Stimulated activated CD4-positive, alpha-beta T cell treated with anti-CD3 and anti-CD28 coated beads, Interleukin-12 subunit alpha, Interleukin-12 subunit beta, amount 100 ng/mL, for 48 hours (primary cell): ENCODE measurements around the gene TBC1D12.

Experiments used
- DNase-seq, 3 donors: peaks; one replicate each; pipeline ENCODE4 v3.0.0-alpha.2; 2020; ENCODE audit warnings: low read depth in 2 of 3, low spot score in 1 of 3

Gene TBC1D12

DNA sequence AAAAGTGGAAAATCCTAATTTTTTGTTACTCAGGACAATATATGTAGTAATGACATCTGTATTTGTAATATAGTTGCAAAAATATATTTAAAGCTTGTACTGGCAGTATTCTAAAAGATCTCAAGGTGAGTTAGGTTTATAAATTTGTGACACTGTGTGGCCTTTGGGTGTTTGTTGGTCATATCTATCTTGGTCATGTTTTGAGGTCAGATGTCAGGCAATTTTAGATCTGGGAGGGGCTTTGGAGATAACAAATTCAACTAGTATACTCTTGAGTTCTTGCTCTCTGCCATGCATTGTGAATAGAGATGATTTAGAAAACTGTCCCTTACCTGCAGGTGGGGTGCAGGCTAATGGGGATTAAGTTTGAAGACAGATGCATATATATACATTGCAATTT is 3.1 kb downstream of the TBC1D12 start:
- DNase-seq: no peak

DNA sequence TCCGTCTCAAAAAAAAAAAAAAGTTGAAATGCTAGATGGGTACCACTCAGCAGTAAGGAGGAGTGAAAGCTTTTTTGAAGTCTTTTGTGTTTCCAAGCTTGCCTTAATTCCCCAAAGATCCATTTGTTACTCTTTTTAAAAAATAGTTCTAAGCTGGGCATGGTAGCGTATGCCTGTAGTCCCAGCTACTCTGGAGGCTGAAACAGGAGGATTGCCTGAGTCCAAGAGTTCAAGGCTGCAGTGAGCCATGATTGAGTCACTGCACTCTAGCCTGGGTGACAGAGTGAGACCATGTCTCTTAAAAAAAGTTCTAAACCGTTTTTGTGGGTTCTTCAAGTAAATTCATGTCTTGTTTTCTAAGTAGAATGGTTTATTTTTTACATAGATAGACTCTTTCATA is 5.3 kb downstream of the TBC1D12 start:
- DNase-seq: no peak

DNA sequence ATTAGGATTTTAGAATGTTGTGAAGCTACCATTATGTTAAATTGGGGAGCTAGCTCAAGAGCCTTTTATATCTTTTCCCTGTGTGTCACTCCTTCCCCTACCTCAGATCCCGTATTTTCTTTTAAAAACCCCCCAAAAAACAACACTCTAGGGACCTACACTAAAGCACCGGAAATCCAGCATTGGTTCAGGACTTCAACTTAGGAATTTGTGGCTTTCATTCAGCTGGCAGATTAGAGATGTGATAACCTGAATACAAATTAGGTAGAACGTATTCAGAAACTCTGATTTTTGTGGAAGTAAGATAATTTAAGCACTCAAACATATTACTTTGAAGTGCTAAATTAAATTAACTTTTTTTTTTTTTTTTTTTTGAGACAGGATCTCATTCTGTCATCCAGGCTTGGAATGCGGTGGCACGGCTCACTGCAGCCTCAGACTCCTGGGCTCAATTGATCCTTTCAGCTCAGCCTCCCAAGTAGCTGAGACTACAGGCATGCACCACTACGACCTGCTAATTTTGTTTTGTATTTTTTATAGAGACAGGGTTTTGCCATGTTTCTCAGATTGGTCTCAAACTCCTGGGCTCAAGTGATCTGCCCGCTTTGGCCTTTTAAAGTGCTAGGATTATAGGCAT is 6.8 kb downstream of the TBC1D12 start:
- no peak for DNase-seq

DNA sequence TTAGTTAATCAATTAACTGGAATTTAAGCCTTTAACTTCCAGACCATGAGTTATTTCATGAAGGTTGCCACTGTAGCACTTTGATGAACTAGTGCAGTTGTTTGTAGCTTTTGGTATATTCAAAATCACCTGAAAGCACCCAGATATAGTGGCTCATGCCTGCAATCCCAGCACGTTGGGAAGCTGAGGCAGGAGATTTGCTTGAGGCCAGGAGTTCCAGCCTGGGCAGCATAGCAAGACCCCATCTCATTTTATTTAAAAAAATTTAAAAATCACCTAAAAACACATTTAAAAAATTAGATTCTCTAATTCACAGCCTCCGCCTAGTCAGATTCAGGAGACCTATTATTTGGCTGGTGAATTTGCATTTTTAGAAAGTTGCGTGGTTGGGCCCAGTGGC is 9.0 kb downstream of the TBC1D12 start:
- no peak for DNase-seq

DNA sequence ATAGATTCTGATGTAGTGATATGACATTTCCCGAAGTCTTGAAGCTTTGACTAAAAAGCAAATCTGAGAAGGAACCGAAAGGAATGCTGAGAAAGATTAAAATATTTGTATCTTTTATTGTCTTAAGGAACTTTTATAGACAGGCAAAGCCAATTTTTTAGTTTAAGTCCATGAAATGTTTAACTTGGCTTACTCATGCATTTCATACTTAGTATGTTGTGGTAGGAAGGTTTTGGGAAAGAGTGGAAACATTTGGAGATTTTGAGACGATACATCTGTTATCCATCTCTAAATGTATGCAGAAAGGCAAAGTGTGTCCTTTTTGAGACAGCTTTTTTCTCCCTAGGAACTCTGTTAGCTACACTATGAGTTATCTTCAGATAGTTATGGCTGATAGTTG is 10.1 kb downstream of the TBC1D12 start:
- DNase-seq: no peak

DNA sequence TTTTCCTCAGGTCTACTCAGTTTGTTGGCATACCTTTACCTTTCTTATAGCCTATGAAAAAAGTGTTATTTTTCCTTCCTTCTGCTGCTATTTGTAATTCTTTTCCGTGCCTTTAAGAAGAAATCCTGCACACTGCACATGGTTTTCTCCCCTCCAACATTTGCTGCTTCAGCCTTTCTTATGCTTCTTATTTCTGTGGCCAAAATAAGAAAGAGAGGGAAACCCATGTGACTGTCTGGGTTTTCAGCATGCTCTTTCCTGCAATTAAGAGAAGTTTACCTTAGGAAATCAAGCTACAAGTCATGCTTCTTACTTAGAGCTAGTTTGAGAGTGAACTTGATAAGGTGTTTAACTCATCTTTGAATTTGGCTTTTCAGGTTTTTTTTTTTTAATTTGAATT is 11.0 kb downstream of the TBC1D12 start:
- DNase-seq: no peak

DNA sequence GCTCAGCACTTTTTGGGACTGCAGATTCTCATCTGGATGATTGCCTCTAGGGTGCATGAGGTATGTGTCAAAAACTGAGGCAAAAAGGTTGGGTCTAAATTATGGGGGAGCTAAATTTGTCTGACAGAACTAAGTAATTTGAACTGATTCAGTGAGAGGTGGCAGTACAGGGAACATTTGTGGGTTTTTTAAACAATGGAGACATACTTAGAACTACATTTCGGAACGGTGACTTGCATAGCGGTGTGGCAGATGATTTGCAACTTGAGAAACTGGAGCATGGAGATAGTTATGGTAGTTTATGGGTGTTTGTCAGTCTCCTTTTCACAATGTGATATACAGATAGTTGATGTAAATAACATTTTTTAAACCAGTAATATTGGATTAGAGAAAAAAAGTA is 14.6 kb downstream of the TBC1D12 start:
- DNase-seq: no peak

DNA sequence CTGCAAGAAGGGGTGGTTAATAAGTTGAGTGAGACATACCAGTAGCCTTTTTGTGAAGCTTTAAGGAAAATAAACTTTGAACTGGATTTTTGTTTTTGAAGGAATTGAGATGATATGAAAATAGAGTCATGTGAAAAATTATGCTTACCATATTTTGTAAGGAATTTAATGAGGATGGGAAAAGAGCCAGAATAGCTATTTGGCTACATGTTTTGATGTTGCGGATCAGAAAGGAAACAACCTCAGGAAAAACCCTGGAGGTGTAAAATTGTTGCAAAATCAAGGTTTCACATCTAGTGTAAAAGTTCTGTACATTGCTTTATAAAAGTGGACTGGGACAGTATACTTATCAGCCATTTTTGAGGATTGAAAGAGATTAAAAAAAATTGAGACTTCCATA is 15.0 kb downstream of the TBC1D12 start:
- DNase-seq: no peak

DNA sequence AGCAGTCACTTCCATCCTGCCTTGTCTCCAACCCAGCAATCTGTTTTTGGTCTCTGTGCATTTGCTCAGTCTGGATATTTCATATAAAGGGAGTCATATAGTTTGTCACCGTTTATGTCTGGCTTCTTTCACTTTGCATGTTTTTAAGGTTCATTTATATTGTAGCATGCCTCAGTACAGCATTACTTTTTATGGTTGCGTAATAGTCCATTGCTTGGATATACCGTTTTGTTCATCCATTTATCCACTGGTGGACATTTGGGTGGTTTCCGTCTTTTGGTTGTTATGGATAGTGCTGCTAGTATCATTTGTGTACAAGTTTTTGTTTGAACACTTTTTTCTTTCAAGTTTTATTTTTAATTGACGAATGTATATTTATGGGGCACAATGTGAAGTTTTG is 18.2 kb downstream of the TBC1D12 start:
- no peak for DNase-seq

DNA sequence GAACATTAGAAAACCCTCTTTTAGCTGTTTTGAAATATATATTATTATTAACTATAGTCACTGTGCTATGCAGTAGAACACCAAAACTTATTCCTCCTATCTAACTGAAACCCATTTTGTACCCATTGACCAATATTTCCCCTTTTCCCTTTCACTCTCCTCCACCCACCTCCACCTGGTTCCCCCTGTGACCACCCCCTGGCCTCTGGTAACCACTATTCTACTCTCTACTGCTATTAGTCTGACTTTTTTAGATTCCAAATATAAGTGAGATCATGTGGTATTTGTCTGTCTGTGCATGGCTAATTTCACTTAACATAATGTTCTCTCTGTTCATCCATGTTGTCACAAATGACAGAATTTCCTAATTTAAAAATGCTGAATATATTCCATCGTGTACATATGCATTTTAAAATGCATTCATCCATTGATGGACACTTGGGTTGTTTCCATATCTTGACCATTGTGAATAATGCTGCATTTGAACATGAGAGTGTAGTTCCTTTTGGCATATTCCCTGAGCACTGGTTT is 18.7 kb downstream of the TBC1D12 start:
- DNase-seq: no peak

DNA sequence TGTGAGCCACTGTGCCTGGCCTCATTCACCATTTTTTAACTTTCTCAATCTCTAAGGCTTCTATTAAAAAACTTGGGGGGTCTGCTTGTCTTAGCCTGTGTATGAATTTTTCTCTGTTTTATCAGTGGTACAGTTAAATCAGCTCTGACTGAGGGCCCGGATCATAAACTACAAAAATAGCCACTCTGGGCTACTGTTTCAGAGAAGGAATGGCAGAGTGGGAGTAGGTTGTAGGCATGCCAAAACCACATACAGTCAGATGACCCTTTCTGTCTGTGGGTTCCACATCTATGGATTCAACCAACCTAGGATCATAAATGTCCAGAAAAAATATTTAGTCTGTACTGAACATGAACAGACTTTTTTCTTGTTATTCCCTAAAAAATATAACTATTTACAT is 21.3 kb downstream of the TBC1D12 start:
- no peak for DNase-seq

DNA sequence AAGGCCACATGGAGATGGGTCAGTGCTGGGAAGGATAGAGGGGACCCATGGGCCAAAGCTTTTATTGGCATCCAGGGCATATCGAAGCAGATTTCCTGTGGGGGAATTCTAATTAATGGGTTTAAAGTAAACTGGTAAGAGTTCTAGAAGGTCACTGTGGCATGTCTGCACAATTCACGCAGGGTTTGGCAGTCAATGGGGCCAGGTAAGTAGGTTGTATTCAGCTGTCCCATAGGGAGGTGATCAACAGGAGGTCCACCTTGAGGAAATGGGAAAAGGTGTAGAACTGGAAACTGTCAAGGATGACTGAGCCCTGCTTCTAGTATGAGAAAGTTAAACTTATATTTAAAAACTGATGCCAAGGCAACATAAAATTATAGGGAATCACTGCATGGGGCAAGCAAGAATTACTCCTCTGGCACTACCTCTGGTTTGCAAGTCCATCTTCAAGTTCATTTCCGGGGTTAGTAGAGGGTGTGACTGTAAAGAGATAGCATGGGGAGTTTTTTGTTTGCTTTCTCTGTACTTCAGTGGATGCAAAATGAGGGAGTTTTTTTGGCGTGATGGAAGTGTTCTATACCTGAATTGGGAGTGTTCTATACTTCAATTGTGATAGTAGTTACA is 22.5 kb downstream of the TBC1D12 start:
- no peak for DNase-seq

DNA sequence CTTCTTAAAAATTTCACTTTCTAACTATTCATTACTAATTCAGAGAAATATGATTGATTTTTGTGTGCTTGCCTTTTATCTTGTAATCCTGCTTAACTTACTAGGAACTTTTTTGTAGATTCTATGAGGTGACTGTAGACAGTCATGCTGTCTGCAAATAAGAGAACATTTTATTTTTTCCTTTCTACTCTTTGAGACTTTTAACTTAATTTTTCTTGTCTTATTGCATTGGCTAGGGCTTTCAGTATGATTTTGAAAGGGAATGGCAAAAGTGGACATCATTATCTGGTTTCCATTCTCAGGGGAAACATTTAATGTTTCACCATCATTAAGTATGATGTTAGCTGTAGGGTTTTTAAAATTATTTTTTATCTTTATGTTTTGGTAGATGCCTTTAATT is 23.6 kb downstream of the TBC1D12 start:
- no peak for DNase-seq

DNA sequence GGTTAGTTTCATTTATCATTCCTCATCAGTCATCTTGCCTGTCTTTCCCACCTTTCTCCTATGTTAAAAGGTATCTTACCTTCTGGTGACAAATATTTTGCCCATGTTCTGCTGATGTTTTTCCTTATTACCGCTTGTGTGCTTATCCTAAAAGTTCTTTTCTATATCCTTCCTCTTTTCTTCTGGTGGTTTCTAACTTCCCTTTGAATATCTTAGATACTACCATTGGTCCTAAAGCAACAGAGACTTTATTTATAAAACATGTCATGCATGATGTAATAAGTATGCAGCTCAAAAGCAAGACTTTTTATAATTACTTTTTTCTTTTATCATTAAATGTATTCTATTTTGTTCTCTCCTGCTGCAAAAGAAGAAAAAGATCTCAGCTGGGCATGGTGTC is 24.8 kb downstream of the TBC1D12 start:
- no peak for DNase-seq

DNA sequence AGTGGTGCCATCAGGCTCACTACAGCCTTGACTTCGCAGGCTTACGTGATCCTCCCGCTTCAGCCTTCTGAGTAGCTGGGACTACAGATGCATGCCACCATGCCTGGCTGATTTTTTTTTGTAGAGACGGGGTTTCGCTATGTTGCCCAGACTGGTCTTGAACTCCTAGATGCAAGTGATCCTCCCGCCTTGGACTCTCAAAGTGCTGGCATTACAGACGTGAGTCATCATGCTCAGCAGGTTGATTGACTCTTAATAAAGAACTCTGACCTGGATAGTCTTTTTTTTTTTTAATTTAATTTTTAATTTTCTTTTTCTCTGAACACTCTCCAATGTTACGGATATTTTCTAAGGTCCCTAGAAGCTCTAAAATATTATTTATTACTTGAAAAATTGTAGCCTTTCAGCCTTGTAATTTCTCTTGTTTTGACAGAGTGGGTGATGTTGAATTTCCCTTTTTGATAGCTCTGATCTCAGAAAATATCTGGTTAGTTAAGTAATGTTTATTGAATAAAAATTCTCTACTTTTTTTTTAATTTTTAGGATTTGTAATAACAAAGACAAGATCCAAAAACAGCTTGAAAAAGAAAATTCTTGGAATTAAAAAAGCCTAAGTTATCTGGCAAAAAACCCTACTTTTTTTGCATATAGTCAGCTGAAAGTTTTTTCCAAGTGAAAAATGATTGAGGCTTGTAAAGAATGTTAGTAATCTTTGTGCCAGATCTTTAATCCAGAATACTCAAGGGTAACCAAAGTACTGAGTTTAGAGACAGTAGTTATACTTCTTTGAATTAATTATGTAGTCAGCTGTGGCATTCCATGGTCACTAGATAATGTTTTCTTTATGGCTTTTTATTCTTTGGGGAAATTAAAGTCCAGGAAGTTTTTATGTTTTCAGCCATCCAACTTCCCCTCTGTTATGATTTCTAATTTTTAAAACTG is 26.7 kb downstream of the TBC1D12 start:
- no peak for DNase-seq

DNA sequence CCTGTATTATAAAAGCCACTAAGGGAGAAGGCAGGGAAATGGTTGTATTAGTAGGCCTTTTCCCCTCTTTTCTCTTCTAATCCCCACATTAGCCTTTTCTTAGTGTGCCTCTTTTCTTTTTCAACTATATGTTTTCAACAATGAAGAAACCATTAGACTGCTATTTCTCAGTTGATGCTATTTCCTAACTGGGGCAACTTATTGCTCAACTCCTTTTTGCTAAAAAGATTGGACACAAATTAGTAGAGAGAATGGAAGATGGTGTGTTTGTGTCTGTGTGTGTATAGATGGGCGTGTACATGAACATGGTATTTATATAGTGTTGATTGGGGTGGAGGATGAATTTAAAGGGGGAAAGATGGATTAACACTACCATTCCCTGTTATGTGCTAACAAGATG is 28.4 kb downstream of the TBC1D12 start:
- no peak for DNase-seq

DNA sequence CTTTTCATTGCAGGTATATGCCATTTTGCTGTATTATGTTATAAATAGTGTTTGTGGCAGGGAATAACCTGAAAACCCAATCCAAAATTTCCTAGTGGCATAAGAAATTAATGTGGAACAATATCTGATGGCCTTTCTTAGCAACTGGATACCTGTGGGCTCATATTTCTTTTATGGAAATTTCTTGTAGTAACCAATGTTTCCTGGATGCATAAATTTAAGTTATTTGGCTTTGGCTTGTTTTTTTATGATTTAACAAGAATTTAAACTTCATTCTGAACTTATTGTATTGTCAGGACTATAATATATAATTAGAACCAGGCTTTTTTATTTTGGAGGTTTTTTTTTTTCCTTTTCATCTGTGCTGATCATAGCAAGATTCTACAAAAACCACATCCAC is 30.1 kb downstream of the TBC1D12 start:
- no peak for DNase-seq

DNA sequence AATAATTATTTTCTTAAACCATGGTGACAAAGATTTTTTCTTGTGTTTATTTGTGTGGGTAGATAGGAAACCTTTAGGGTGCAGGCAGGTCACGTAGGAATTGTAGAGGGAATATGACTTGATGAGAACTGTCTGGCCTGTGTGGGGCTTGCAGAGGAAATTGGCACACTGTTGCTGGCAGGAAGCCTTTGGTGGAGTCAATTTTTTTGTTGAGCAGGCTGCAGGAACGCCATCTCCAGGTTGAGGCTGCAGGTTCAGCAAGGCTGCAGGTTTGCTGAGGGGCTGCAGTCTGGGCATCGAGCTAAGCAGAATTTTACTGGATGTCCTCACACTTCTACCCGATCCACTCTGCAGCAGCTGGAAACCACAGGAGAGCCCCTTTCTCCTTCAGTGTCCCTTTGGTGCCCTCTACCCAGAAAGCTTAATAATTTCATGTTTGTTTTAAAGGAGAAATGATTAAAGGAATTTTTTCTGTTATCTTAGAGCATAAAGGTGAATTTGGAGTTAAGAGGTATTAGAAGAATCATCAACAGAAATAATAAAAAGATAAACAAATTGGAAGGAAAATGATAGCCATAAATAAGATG is 37.0 kb downstream of the TBC1D12 start:
- no peak for DNase-seq

DNA sequence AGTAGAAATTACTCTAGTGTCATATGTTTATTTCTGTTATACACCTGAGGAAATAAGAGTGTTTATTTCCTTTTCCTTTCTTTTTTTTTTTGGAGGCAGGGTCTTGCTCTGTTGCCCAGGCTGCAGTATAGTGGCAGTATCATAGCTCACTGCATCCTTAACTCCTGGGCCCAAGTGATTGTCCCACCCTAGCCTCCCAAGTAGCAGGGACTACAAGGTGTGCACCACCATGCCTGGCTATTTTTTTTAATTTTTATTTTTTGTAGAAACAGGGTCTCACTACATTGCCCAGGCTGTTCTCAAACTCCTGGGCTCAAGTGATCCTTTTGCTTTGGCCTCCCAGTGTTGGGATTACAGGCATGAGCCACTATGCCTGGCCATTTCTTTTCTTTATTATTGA is 37.8 kb downstream of the TBC1D12 start:
- DNase-seq: no peak

DNA sequence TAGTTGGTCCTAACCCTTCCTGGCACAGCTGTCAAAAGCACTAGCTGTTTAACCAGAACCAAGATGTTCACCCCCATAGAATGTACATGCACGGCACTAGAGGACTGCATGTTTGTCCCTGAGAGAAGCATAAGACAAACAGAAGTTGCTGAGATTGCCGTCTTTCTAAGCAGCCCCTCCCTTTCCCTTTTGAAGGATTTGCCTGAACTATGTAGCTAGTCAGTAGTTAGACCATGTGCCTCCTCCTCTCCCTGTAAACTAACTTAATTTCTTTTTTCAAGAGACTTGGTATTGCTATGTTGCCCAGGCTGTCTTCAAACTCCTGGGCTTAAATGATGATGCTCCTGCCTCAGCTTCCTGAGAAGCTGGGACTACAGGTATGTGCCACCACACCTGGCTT is 40.7 kb downstream of the TBC1D12 start:
- DNase-seq: no peak

DNA sequence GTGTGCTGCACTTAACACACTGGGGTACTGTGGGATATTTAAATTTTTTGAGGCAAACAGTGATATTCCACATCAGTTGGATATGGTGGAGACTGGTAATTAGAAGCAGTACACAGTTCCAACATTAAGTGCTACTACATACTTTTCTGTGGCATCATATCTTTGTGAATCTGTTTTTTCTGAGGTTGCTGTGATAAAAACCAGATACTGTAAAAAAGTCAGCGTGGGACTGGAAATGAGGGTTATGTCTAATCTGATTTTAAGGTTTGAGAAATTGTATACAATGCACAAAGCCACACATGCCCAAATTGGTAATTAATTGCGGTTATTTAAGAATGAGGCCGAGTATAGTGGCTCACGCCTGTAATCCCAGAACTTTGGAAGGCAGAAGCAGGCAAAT is 41.2 kb downstream of the TBC1D12 start:
- no peak for DNase-seq

DNA sequence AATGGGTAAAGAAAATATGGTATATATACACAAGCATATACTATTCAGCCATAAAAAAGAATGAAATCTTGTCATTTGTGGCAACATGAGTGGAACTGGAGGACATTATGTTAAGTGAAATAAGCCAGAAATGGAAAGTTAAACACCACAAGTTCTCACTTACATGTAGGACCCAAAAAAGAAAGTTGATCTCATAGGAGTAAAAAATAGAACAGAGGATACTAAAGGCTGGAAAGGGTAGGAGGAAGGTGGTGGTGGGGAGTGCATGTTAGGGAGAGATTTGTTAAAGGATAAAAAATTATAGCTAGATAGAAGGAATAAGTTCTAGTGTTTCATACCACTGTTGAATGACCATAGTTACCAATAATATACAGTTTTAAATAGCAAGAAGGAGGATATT is 48.4 kb downstream of the TBC1D12 start:
- no peak for DNase-seq
